ENCODE data around the gene SIGLEC5.

DNA sequence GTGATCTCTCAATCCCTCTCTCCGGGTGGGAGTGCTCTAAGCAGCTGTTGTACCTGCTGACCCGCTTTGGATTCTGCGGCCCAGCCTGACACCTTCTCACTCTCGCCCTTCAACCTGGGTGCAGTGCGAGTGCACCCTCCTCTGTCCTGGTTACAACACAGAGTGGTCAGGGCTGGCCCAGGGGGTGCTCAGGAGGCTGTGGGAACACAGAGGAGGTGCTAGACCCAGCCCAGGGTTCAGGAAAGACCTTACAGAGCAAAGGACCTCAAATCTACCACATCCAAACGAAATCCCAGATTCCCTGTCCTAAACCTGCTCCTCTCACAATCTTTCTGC, 35.5 kb downstream of the SIGLEC5 start:
- TF ChIP-seq, protein P1, sequence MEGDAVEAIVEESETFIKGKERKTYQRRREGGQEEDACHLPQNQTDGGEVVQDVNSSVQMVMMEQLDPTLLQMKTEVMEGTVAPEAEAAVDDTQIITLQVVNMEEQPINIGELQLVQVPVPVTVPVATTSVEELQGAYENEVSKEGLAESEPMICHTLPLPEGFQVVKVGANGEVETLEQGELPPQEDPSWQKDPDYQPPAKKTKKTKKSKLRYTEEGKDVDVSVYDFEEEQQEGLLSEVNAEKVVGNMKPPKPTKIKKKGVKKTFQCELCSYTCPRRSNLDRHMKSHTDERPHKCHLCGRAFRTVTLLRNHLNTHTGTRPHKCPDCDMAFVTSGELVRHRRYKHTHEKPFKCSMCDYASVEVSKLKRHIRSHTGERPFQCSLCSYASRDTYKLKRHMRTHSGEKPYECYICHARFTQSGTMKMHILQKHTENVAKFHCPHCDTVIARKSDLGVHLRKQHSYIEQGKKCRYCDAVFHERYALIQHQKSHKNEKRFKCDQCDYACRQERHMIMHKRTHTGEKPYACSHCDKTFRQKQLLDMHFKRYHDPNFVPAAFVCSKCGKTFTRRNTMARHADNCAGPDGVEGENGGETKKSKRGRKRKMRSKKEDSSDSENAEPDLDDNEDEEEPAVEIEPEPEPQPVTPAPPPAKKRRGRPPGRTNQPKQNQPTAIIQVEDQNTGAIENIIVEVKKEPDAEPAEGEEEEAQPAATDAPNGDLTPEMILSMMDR (IDR thresholded peaks at IDR 0.05): no peak
- no peak for TF ChIP-seq POLR2A (IDR thresholded peaks at IDR 0.05)

Data from body of pancreas (tissue), 4 donors.